GM12878 (cell line): Measurements from ENCODE around the gene ZSCAN26. TPM values are rescaled to one million over a fixed set of nuclear protein-coding genes. Genes with fewer than 3 reads are reported as not detected.

ENCODE experiments used
- BRCA1 ChIP-seq: IDR thresholded peaks from 2 replicates; pipeline ENCODE4 v1.6.1; 2011; ENCODE audit warnings: low read depth, low read length, improper control_type of control experiment
- CUX1 ChIP-seq: IDR thresholded peaks from 2 replicates; pipeline ENCODE4 v1.6.1; 2012; ENCODE audit warnings: improper control_type of control experiment, low read depth, low read length; ENCODE audit not compliant: insufficient replicate concordance
- HDAC6 ChIP-seq: fragments of 200-600 bp; sonication (generic); IDR thresholded peaks from one replicate; pipeline ENCODE4 v1.8.0; 2017; ENCODE audit warnings: antibody characterized with exemption; ENCODE audit not compliant: unreplicated experiment
- HSF1 ChIP-seq: fragments of 150-350 bp; IDR thresholded peaks from 2 replicates; pipeline ENCODE4 v1.6.1; 2014; ENCODE audit warnings: mild to moderate bottlenecking, low read depth, low read length
- IRF5 ChIP-seq: fragments of 450-650 bp; IDR thresholded peaks from 2 replicates; pipeline ENCODE4 v1.6.1; 2017; ENCODE audit warnings: borderline replicate concordance
- JUNB ChIP-seq: IDR thresholded peaks from 2 replicates; pipeline ENCODE4 v1.6.1; 2016; ENCODE audit warnings: antibody characterized with exemption, mild to moderate bottlenecking
- MTA3 ChIP-seq: IDR thresholded peaks from 2 replicates; pipeline ENCODE4 v1.6.1; 2012; ENCODE audit warnings: low read length, inconsistent platforms, borderline replicate concordance
- MYB ChIP-seq: fragments of 150-350 bp; IDR thresholded peaks from 2 replicates; pipeline ENCODE4 v1.6.1; 2014; ENCODE audit warnings: mild to moderate bottlenecking, low read depth, low read length, borderline replicate concordance
- MYC ChIP-seq: IDR thresholded peaks from 2 replicates; pipeline ENCODE4 v1.6.1; 2011; ENCODE audit warnings: mild to moderate bottlenecking, low read length, moderate library complexity, inconsistent platforms; ENCODE audit not compliant: insufficient read depth, insufficient replicate concordance, insufficient read length, severe bottlenecking
- PAX5 ChIP-seq: IDR thresholded peaks from 2 replicates; pipeline ENCODE4 v1.6.1; 2011; ENCODE audit warnings: low read depth, low read length, borderline replicate concordance
- RAD21 ChIP-seq: IDR thresholded peaks from 2 replicates; pipeline ENCODE4 v1.6.1; 2011; ENCODE audit warnings: mild to moderate bottlenecking, low read depth, low read length, moderate library complexity; ENCODE audit not compliant: insufficient read depth
- RCOR1 ChIP-seq: conservative IDR thresholded peaks from 2 replicates; pipeline ENCODE4 v1.6.1; 2012; ENCODE audit warnings: low read depth, low read length, improper control_type of control experiment
- SKIL ChIP-seq: fragments of 450-650 bp; IDR thresholded peaks from 2 replicates; pipeline ENCODE4 v1.6.1; 2017; ENCODE audit warnings: mild to moderate bottlenecking, low read depth, inconsistent platforms; ENCODE audit not compliant: poor library complexity, severe bottlenecking
- SMAD1 ChIP-seq: fragments of 450-650 bp; IDR thresholded peaks from 2 replicates; pipeline ENCODE4 v1.6.1; 2018; ENCODE audit warnings: mild to moderate bottlenecking, low read depth; ENCODE audit not compliant: partially characterized antibody
- SREBF1 ChIP-seq: IDR thresholded peaks from 2 replicates; pipeline ENCODE4 v1.6.1; 2012; ENCODE audit warnings: mild to moderate bottlenecking, low read length
- SRF ChIP-seq, 2 experiments: IDR thresholded peaks; 2 replicates each; pipeline ENCODE4 v1.6.1; 2011; ENCODE audit warnings: low read depth in 2 of 2, low read length in 2 of 2, mild to moderate bottlenecking in 1 of 2, moderate library complexity in 1 of 2
- SUZ12 ChIP-seq: fragments of 200-600 bp; sonication (generic); IDR thresholded peaks from one replicate; pipeline ENCODE4 v1.6.1; 2018; ENCODE audit warnings: antibody characterized with exemption, mild to moderate bottlenecking; ENCODE audit not compliant: unreplicated experiment
- ZNF207 ChIP-seq: fragments of 450-650 bp; IDR thresholded peaks from 2 replicates; pipeline ENCODE4 v1.6.1; 2014; ENCODE audit warnings: antibody characterized with exemption, mild to moderate bottlenecking, borderline replicate concordance
- polyA plus RNA-seq, 11 experiments: library from polyadenylated mRNA; depleted of rRNA in 4 of 11; unstranded in 6 of 11; stranded (reverse) in 5 of 11; fragments of >200 nt; fragmentation: Nextera tagmentation in 4 of 11; fragmentation: Illumina TruSeq in 1 of 11; extraction: Ambion mirVana in 4 of 11; extraction: Trizol in 1 of 11; gene quantifications; 1 replicate in 1 of 11; 2 replicates in 10 of 11; pipeline versions ENCODE4 v1.2.1 to v1.2.3, GENCODE V29; 2011 to 2016; ENCODE audit warnings: inconsistent platforms in 2 of 11, missing spikeins in 2 of 11, low read depth in 1 of 11
- total RNA-seq, 4 experiments: library from RNA; depleted of rRNA in 3 of 4; stranded (reverse); fragments of >200 nt in 3 of 4; fragmentation: Illumina TruSeq in 1 of 4; extraction: Trizol in 1 of 4; gene quantifications; 2 replicates each; pipeline versions ENCODE4 v1.2.1 to v1.2.3, GENCODE V29; 2013 to 2021

Gene ZSCAN26
- total and polyA plus RNA-seq, 10 of the 15 experiments (the other 5 are each of a cell fraction or from before 2014, with no cell fraction given), result 4.5 to 13.3 (median 6.5) TPM

- TF ChIP-seq MYB, result no peak
- TF ChIP-seq RAD21, result peak; percentile 35
- no peak; the same call in 1 of the 2 replicates for TF ChIP-seq PAX5
- no peak for TF ChIP-seq SKIL
- TF ChIP-seq BRCA1, result no peak
- no peak for TF ChIP-seq SREBF1
- TF ChIP-seq RCOR1, result no peak
- no peak for TF ChIP-seq CUX1
- TF ChIP-seq SUZ12, result no peak
- TF ChIP-seq JUNB, result no peak
- TF ChIP-seq SMAD1, result no peak
- 0 out of 4 replicates have a peak, but pooled peaks of 1 of the 2 experiments have one; percentile 73 for TF ChIP-seq SRF (IDR thresholded peaks at IDR 0.05; ENCODE audit: low read depth in 2 of 2, low read length in 2 of 2)
- TF ChIP-seq ZNF207, result peak; percentile 45; the same call in 1 of the 2 replicates
- TF ChIP-seq MYC, result no peak
- no peak for TF ChIP-seq IRF5
- no peak for TF ChIP-seq MTA3
- no peak for TF ChIP-seq HSF1
- TF ChIP-seq HDAC6, result no peak
Observed at GRCh38 chr6:28252009-28252975, 14.7 kb upstream of the ZSCAN26 start, which contains the start of gene ZKSCAN4 (continued).
